GM12878 (cell line): ENCODE data around the gene GPRC5B. TPM values are rescaled to one million over a fixed set of nuclear protein-coding genes. Genes with fewer than 3 reads are reported as not detected.

Experiments
- ATAC-seq: fragments of 200-7000 bp; cut with Tn5 transposase; 3 replicates; pipeline ENCODE4 v1.9.1; 2020; ENCODE audit warnings: mild to moderate bottlenecking, moderate library complexity
- BruUV-seq: library from RNA; stranded (reverse); fragments of 400-500 nt; replicated peaks from 2 replicates; lab custom pipeline; 2021; lab: Mats Ljungman, UMichigan
- CTCF ChIA-PET: fragments of 300-600 bp; sonication (Branson Sonifier 250); formaldehyde crosslinking; extraction: SDS; loops from one replicate; lab custom pipeline; 2021; ENCODE audit warnings: inconsistent platforms; lab: Yijun Ruan, JAX
- POLR2A ChIA-PET: fragments of 350-600 bp; formaldehyde crosslinking; extraction: SDS; loops from one replicate; lab custom pipeline; 2021; ENCODE audit warnings: inconsistent platforms; lab: Charles Lee
- RAD21 ChIA-PET: fragments of 300-600 bp; sonication (Branson Sonifier 250); formaldehyde crosslinking; loops from one replicate; lab custom pipeline; 2023; ENCODE audit warnings: antibody characterized with exemption; ENCODE audit not compliant: unreplicated experiment; lab: Charles Lee
- SMC1A ChIA-PET: fragments of 300-600 bp; sonication (Branson Sonifier 250); formaldehyde crosslinking; loops from one replicate; lab custom pipeline; 2023; ENCODE audit not compliant: unreplicated experiment, uncharacterized antibody; lab: Charles Lee
- DNase-seq: peaks from one replicate; pipeline ENCODE4 v3.0.0-alpha.2; 2011; ENCODE audit warnings: low read depth, low spot score
- FAIRE-seq: peaks from 3 replicates; lab custom pipeline; 2011; peaks lifted over from hg19 to GRCh38; lab: Jason Lieb, UNC
- H2AFZ ChIP-seq: 2 replicates; pipeline ENCODE4 v1.6.0; 2011; ENCODE audit warnings: low read depth, low read length, control low read depth; ENCODE audit not compliant: control insufficient read depth
- H3K27ac ChIP-seq: 2 replicates; pipeline ENCODE4 v1.5.1; 2011; ENCODE audit warnings: control low read depth; ENCODE audit not compliant: control insufficient read depth, insufficient read depth
- H3K27me3 ChIP-seq, 2 experiments: replicated peaks in 1 of 2; 2 replicates each; pipeline versions ENCODE4 v1.6.0 to v1.6.1; 2011; ENCODE audit warnings: low read length in 1 of 2; ENCODE audit not compliant: control insufficient read depth in 2 of 2, insufficient read depth in 2 of 2
- H3K36me3 ChIP-seq, 2 experiments: 2 replicates each; pipeline ENCODE4 v1.5.1; 2011; ENCODE audit warnings: low read length in 1 of 2; ENCODE audit not compliant: control insufficient read depth in 2 of 2, insufficient read depth in 2 of 2
- H3K4me1 ChIP-seq: 2 replicates; pipeline ENCODE4 v1.6.1; 2011; ENCODE audit warnings: mild to moderate bottlenecking, low read length, moderate library complexity, mixed read lengths; ENCODE audit not compliant: control insufficient read depth, insufficient read depth
- H3K4me2 ChIP-seq: 2 replicates; pipeline ENCODE4 v1.6.0; 2011; ENCODE audit warnings: control low read depth; ENCODE audit not compliant: control insufficient read depth, insufficient read depth
- H3K4me3 ChIP-seq: fragments of 200-600 bp; sonication (generic); 2 replicates; pipeline ENCODE4 v1.5.1; 2016
- H3K79me2 ChIP-seq: 2 replicates; pipeline ENCODE4 v1.6.0; 2011; ENCODE audit warnings: low read length; ENCODE audit not compliant: control insufficient read depth, insufficient read depth
- H3K9ac ChIP-seq: 2 replicates; pipeline ENCODE4 v1.8.0; 2011; ENCODE audit warnings: low read length, control low read depth, mixed read lengths; ENCODE audit not compliant: control insufficient read depth, insufficient read depth
- H3K9me3 ChIP-seq: replicated peaks from 3 replicates; pipeline ENCODE4 v1.5.1; 2011; ENCODE audit warnings: mild to moderate bottlenecking, low read length; ENCODE audit not compliant: control insufficient read depth, insufficient read depth
- H4K20me1 ChIP-seq: 2 replicates; pipeline ENCODE4 v1.6.0; 2011; ENCODE audit not compliant: control insufficient read depth, insufficient read depth
- BHLHE40 ChIP-seq, 2 experiments: fragments of 450-650 bp in 1 of 2; IDR thresholded peaks; 2 replicates each; pipeline ENCODE4 v1.6.1; 2011 to 2017; ENCODE audit warnings: low read depth in 2 of 2, borderline replicate concordance in 1 of 2, improper control_type of control experiment in 1 of 2, low read length in 1 of 2, mild to moderate bottlenecking in 1 of 2
- ELK1 ChIP-seq: IDR thresholded peaks from 2 replicates; pipeline ENCODE4 v1.6.1; 2012; ENCODE audit warnings: low read depth, low read length, improper control_type of control experiment
- FOXM1 ChIP-seq: IDR thresholded peaks from 2 replicates; pipeline ENCODE4 v1.6.1; 2012; ENCODE audit warnings: low read depth, mild to moderate bottlenecking, inconsistent platforms, low read length, moderate library complexity
- KDM1A ChIP-seq: fragments of 200-600 bp; sonication (generic); IDR thresholded peaks from 2 replicates; pipeline ENCODE4 v1.6.1; 2016; ENCODE audit warnings: borderline replicate concordance
- KLF5 ChIP-seq: fragments of 450-650 bp; IDR thresholded peaks from 2 replicates; pipeline ENCODE4 v1.6.1; 2014; ENCODE audit warnings: mild to moderate bottlenecking; ENCODE audit not compliant: partially characterized antibody
- NFXL1 ChIP-seq: fragments of 450-650 bp; IDR thresholded peaks from 2 replicates; pipeline ENCODE4 v1.6.1; 2017; ENCODE audit warnings: antibody characterized with exemption, mild to moderate bottlenecking, borderline replicate concordance
- NRF1 ChIP-seq: conservative IDR thresholded peaks from 2 replicates; pipeline ENCODE4 v1.6.1; 2011; ENCODE audit warnings: mild to moderate bottlenecking, low read depth, low read length, improper control_type of control experiment
- RAD21 ChIP-seq: IDR thresholded peaks from 2 replicates; pipeline ENCODE4 v1.6.1; 2011; ENCODE audit warnings: mild to moderate bottlenecking, low read depth, low read length, moderate library complexity; ENCODE audit not compliant: insufficient read depth
- RELA ChIP-seq: fragments of 450-650 bp; IDR thresholded peaks from 2 replicates; pipeline ENCODE4 v1.8.0; 2014; ENCODE audit warnings: borderline replicate concordance; ENCODE audit not compliant: partially characterized antibody
- RELB ChIP-seq: fragments of 450-650 bp; IDR thresholded peaks from 2 replicates; pipeline ENCODE4 v1.6.1; 2017; ENCODE audit warnings: low read depth, mild to moderate bottlenecking, moderate library complexity
- RFX5 ChIP-seq: IDR thresholded peaks from 2 replicates; pipeline ENCODE4 v1.6.1; 2011; ENCODE audit warnings: low read depth, low read length, improper control_type of control experiment
- SMAD1 ChIP-seq: fragments of 450-650 bp; IDR thresholded peaks from 2 replicates; pipeline ENCODE4 v1.6.1; 2018; ENCODE audit warnings: mild to moderate bottlenecking, low read depth; ENCODE audit not compliant: partially characterized antibody
- STAT1 ChIP-seq: fragments of 450-650 bp; conservative IDR thresholded peaks from 2 replicates; pipeline ENCODE4 v1.6.1; 2014; ENCODE audit warnings: antibody characterized with exemption, mild to moderate bottlenecking
- SUPT20H ChIP-seq: IDR thresholded peaks from 2 replicates; pipeline ENCODE4 v1.6.1; 2011; ENCODE audit warnings: low read depth, mild to moderate bottlenecking, low read length, moderate library complexity, borderline replicate concordance; ENCODE audit not compliant: control insufficient read depth
- TCF3 ChIP-seq: IDR thresholded peaks from 2 replicates; pipeline ENCODE4 v1.6.1; 2012; ENCODE audit warnings: low read depth, mild to moderate bottlenecking, low read length, borderline replicate concordance; ENCODE audit not compliant: insufficient read depth
- YBX1 ChIP-seq: fragments of 450-650 bp; IDR thresholded peaks from 2 replicates; pipeline ENCODE4 v1.6.1; 2016; ENCODE audit warnings: antibody characterized with exemption
- ZNF24 ChIP-seq: fragments of 450-650 bp; IDR thresholded peaks from 2 replicates; pipeline ENCODE4 v1.6.1; 2017; ENCODE audit warnings: antibody characterized with exemption, mild to moderate bottlenecking
- WGBS: methylation state at CpG from one replicate; pipeline ENCODE4 v1.1.6; 2016; ENCODE audit warnings: low lambda C conversion rate; ENCODE audit not compliant: insufficient replicate concordance, insufficient coverage; ENCODE audit errors: missing lambda C conversion rate; 5-methylcytosine and 5-hydroxymethylcytosine counted together
- in situ Hi-C: fragments of 300-500 bp; cut with MboI; formaldehyde crosslinking; loops from 9 replicates; pipeline ENCODE4 v1.14.3; 2018; ENCODE audit warnings: mixed read lengths
- intact Hi-C: fragments of 100-400 bp; cut with micrococcal nuclease; formaldehyde crosslinking; loops from one replicate; pipeline ENCODE4 v1.14.2; 2022; ENCODE audit not compliant: unreplicated experiment
- polyA plus RNA-seq, 11 experiments: library from polyadenylated mRNA; depleted of rRNA in 4 of 11; unstranded in 6 of 11; stranded (reverse) in 5 of 11; fragments of >200 nt; fragmentation: Nextera tagmentation in 4 of 11; fragmentation: Illumina TruSeq in 1 of 11; extraction: Ambion mirVana in 4 of 11; extraction: Trizol in 1 of 11; gene quantifications; 1 replicate in 1 of 11; 2 replicates in 10 of 11; pipeline versions ENCODE4 v1.2.1 to v1.2.3, GENCODE V29; 2011 to 2016; ENCODE audit warnings: inconsistent platforms in 2 of 11, missing spikeins in 2 of 11, low read depth in 1 of 11
- total RNA-seq, 4 experiments: library from RNA; depleted of rRNA in 3 of 4; stranded (reverse); fragments of >200 nt in 3 of 4; fragmentation: Illumina TruSeq in 1 of 4; extraction: Trizol in 1 of 4; gene quantifications; 2 replicates each; pipeline versions ENCODE4 v1.2.1 to v1.2.3, GENCODE V29; 2013 to 2021
- TF ChIP-seq, protein P1 (sequence below): fragments of 450-650 bp; conservative IDR thresholded peaks from 2 replicates; pipeline ENCODE4 v1.6.1; 2017; ENCODE audit warnings: mild to moderate bottlenecking, moderate library complexity

GPRC5B gene
- total and polyA plus RNA-seq, 10 of the 15 experiments (the other 5 are each of a cell fraction or from before 2014, with no cell fraction given) = 0.01 to 0.42 (median 0.15) TPM; not detected in 2

GRCh38 chr16:19860166-19861041 lies 24.2 kb downstream of the GPRC5B start:
- BruUV-seq = no TSS peak
- H3K4me1 ChIP-seq = no peaks in the 10 kb centered on the region
- no peaks in the 10 kb centered on the region for H3K79me2 ChIP-seq
- FAIRE-seq (no peak), DNase-seq (no peak), ATAC-seq (no peak)
- ChIA-PET SMC1A (no interaction called here), RAD21 (no interaction called here), CTCF (no interaction called here), POLR2A (interaction anchor here (0.5 kb wide), 1 partner anchor 21 kb away, joined by 3 read pairs; no protein-coding TSS in a partner anchor)
- 22% methylated on average over 21 of the region's 21 CpGs for WGBS
- no peak overlapping the region for H2AFZ ChIP-seq
- H3K9me3 ChIP-seq = no peaks in the 10 kb centered on the region
- no peaks in the 10 kb centered on the region for H3K27me3 ChIP-seq
- H3K9ac ChIP-seq = no peak overlapping the region
- no peak overlapping the region for H3K4me3 ChIP-seq
- H4K20me1 ChIP-seq = no peaks in the 10 kb centered on the region
- no peak overlapping the region for H3K27ac ChIP-seq
- intact Hi-C loops (no loop called here), in situ Hi-C loops (no loop called here)
- H3K36me3 ChIP-seq = no peaks in the 10 kb centered on the region
- no peak overlapping the region for H3K4me2 ChIP-seq
- TF ChIP-seq RAD21 (no peak), RFX5 (no peak), SUPT20H (no peak), ZNF24 (no peak), KLF5 (no peak), YBX1 (no peak), FOXM1 (no peak), NFXL1 (no peak), ELK1 (no peak), STAT1 (no peak), TCF3 (no peak), RELA (no peak), KDM1A (no peak), SMAD1 (no peak), NRF1 (no peak), BHLHE40 (IDR thresholded peaks at IDR 0.05; ENCODE audit: borderline replicate concordance in 1 of 2, low read depth in 2 of 2, low read length in 1 of 2) (no peak), RELB (no peak)
- TF ChIP-seq, protein P1, sequence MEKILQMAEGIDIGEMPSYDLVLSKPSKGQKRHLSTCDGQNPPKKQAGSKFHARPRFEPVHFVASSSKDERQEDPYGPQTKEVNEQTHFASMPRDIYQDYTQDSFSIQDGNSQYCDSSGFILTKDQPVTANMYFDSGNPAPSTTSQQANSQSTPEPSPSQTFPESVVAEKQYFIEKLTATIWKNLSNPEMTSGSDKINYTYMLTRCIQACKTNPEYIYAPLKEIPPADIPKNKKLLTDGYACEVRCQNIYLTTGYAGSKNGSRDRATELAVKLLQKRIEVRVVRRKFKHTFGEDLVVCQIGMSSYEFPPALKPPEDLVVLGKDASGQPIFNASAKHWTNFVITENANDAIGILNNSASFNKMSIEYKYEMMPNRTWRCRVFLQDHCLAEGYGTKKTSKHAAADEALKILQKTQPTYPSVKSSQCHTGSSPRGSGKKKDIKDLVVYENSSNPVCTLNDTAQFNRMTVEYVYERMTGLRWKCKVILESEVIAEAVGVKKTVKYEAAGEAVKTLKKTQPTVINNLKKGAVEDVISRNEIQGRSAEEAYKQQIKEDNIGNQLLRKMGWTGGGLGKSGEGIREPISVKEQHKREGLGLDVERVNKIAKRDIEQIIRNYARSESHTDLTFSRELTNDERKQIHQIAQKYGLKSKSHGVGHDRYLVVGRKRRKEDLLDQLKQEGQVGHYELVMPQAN = no peak
